Endothelial cell (in vitro differentiated cells): ENCODE data around the gene CACNA2D3. TPM values are rescaled to one million over a fixed set of nuclear protein-coding genes. Genes with fewer than 3 reads are reported as not detected.

Source experiments
- DNase-seq: peaks from one replicate; pipeline ENCODE4 v3.0.0; 2021; ENCODE audit warnings: low spot score
- H3K27ac Mint-ChIP-seq: one replicate; pipeline ENCODE4 v1.8.0; 2021; ENCODE audit warnings: mixed read lengths, inconsistent platforms; ENCODE audit not compliant: unreplicated experiment
- H3K27me3 Mint-ChIP-seq: one replicate; pipeline ENCODE4 v1.8.0; 2021; ENCODE audit warnings: mild to moderate bottlenecking, moderate library complexity, mixed read lengths, inconsistent platforms; ENCODE audit not compliant: unreplicated experiment
- H3K36me3 Mint-ChIP-seq: one replicate; pipeline ENCODE4 v1.8.0; 2021; ENCODE audit warnings: mild to moderate bottlenecking, low read depth, mixed read lengths, inconsistent platforms; ENCODE audit not compliant: unreplicated experiment
- H3K4me1 Mint-ChIP-seq: one replicate; pipeline ENCODE4 v1.8.0; 2021; ENCODE audit warnings: mild to moderate bottlenecking, mixed read lengths, inconsistent platforms; ENCODE audit not compliant: unreplicated experiment
- H3K4me3 Mint-ChIP-seq: one replicate; pipeline ENCODE4 v1.8.0; 2021; ENCODE audit warnings: mild to moderate bottlenecking, mixed read lengths, inconsistent platforms; ENCODE audit not compliant: unreplicated experiment
- H3K9me3 Mint-ChIP-seq: one replicate; pipeline ENCODE4 v1.8.0; 2021; ENCODE audit warnings: mixed read lengths, inconsistent platforms; ENCODE audit not compliant: unreplicated experiment
- CTCF ChIP-seq: fragments of 200-600 bp; sonication (generic); IDR thresholded peaks from one replicate; pipeline ENCODE4 v1.5.0; 2021; ENCODE audit warnings: antibody characterized with exemption; ENCODE audit not compliant: unreplicated experiment
- total RNA-seq: library from RNA; stranded (reverse); fragmentation: NEBNext Ultra II Directional; extraction: Animal tissue kit (Norgen Biotek cat#: 25700); gene quantifications from one replicate; pipeline ENCODE4 v1.2.1, GENCODE V29; 2021; ENCODE audit not compliant: unreplicated experiment

CACNA2D3 gene
- total RNA-seq, 1 donor from 2014 or later: 0.46 TPM

DNA sequence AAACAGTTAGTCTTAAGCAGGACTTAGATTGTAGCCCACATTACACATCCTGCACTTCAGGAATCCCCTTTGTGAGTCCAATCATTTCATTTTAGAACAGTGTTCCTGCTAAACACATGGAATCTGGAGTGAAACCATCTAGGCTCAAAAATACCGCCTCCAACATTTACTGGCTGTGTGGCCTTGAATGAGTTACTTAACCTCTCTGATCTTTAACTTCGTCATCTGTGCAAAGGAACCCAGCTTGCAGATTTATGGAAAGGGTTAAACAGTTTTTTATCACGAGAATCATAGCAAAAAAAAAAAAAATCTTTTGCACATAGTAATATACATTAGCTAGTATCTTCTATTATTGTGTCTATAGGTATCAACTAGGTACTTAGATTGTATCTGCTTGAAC, 813.5 kb downstream of the CACNA2D3 start:
- no peaks in the 10 kb centered on the region for H3K9me3 Mint-ChIP-seq
- DNase-seq: no peak
- no peaks in the 10 kb centered on the region for H3K36me3 Mint-ChIP-seq
- H3K4me1 Mint-ChIP-seq: no peaks in the 10 kb centered on the region
- no peak overlapping the region for H3K4me3 Mint-ChIP-seq
- H3K27ac Mint-ChIP-seq: no peak overlapping the region
- no peak for TF ChIP-seq CTCF
- no peaks in the 10 kb centered on the region for H3K27me3 Mint-ChIP-seq

GRCh38 chr3:54936561-54936960, 814.2 kb downstream of the CACNA2D3 start:
- H3K36me3 Mint-ChIP-seq: no peaks in the 10 kb centered on the region
- no peaks in the 10 kb centered on the region for H3K27me3 Mint-ChIP-seq
- no peak for TF ChIP-seq CTCF

GRCh38 chr3:54939557-54940300, 817.4 kb downstream of the CACNA2D3 start:
- DNase-seq: no peak
- TF ChIP-seq CTCF: no peak
- no peaks in the 10 kb centered on the region for H3K9me3 Mint-ChIP-seq
- H3K4me1 Mint-ChIP-seq: peaks cover 5% of the 10 kb centered on the region
- no peak overlapping the region for H3K27ac Mint-ChIP-seq
- H3K36me3 Mint-ChIP-seq: no peaks in the 10 kb centered on the region
- no peak overlapping the region for H3K4me3 Mint-ChIP-seq
- no peaks in the 10 kb centered on the region for H3K27me3 Mint-ChIP-seq

More at GRCh38 chr3:54936561-54936960, 814.2 kb downstream of the CACNA2D3 start:
- no peaks in the 10 kb centered on the region for H3K4me1 Mint-ChIP-seq
- H3K27ac Mint-ChIP-seq: no peak overlapping the region
- no peak overlapping the region for H3K4me3 Mint-ChIP-seq
- no peaks in the 10 kb centered on the region for H3K9me3 Mint-ChIP-seq
- DNase-seq: no peak

GRCh38 chr3:54940971-54941370, 818.6 kb downstream of the CACNA2D3 start:
- peaks cover 13% of the 10 kb centered on the region for H3K4me1 Mint-ChIP-seq
- H3K9me3 Mint-ChIP-seq: no peaks in the 10 kb centered on the region
- no peak overlapping the region for H3K27ac Mint-ChIP-seq
- no peak for TF ChIP-seq CTCF
- H3K4me3 Mint-ChIP-seq: no peak overlapping the region
- H3K36me3 Mint-ChIP-seq: no peaks in the 10 kb centered on the region
- no peak for DNase-seq
- H3K27me3 Mint-ChIP-seq: no peaks in the 10 kb centered on the region

- DNase-seq: no peak
- H3K36me3 Mint-ChIP-seq: no peaks in the 10 kb centered on the region
- H3K27ac Mint-ChIP-seq: no peak overlapping the region
- TF ChIP-seq CTCF: no peak
- no peaks in the 10 kb centered on the region for H3K27me3 Mint-ChIP-seq
- peaks cover 19% of the 10 kb centered on the region for H3K4me1 Mint-ChIP-seq
- no peak overlapping the region for H3K4me3 Mint-ChIP-seq
- no peaks in the 10 kb centered on the region for H3K9me3 Mint-ChIP-seq
These were observed 819.5 kb downstream of the CACNA2D3 start for GRCh38 chr3:54941690-54942362.
